NCI-H146 treated with DMSO at 0.1 percent for 48 hours (cell line): ENCODE results near the gene BRPF1.
A peak's percentile ranks its signal among the peaks of the same experiment; 100 is the strongest.

Experiments used
- DNase-seq: peaks from one replicate; lab custom pipeline; 2025; ENCODE audit not compliant: unreplicated experiment; lab: John Stamatoyannopoulos, UW

BRPF1 gene

GRCh38 chr3:9703240-9703639 lies 28.3 kb upstream of the BRPF1 start:
- no peak for DNase-seq

DNA sequence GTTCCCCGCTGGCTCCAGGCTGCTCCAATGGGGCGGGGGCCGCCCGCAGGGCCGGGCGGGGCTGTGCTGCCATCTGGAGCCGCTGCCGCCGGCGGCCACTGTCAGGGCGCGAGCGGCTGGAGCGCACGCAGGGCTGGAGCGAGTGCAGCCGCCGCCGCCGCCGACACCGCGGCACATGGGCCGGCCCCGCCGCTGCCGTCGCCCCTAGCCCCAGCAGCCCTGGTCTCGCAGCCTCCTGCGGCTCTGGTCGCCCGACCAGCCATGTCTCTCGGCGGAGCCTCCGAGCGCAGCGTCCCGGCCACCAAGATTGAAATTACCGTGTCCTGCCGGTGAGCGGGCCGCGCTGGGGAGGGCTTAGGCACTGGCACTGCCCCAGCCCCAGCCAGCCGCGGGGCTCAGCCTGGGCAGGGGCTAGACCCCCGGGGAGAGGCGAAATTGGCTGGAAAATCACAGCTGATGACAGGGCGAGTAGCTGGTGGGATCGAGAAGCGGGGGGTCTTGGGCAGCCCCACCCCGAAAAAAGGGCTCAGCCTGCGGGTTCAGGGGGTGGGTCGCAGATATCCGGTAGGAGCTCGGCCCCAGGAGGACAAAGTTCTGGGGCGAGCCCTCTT lies 27.7 kb upstream of the BRPF1 start, which contains the start of gene CPNE9:
TSS of gene CPNE9 (plus strand) at position 98 of the 611 bp plus-strand sequence. CDS start at position 262, 164 bp downstream.
- no peak for DNase-seq

GRCh38 chr3:9704347-9705322 lies 26.9 kb upstream of the BRPF1 start:
- peak; percentile 33 for DNase-seq

GRCh38 chr3:9710174-9710739 lies 21.3 kb upstream of the BRPF1 start:
- DNase-seq = no peak

DNA sequence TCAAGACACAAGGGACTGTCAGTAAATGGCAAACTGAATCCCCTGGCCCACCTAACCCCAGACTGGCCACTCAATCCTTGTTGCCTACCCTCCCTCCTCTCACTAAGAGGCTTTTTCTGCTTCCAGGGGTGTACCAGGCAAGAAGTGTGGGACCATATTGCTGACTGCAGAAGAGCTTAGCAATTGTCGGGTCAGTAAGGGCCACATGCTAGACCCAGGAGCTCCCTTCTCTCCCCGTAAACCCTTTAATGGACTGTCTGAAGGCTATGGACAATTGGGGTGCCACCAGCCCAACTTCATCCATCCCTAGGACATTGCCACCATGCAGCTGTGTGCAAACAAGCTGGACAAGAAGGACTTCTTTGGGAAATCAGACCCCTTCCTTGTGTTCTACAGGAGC lies 19.1 kb upstream of the BRPF1 start:
- no peak for DNase-seq

- no peak for DNase-seq
Observed at GRCh38 chr3:9713142-9713541, 18.4 kb upstream of the BRPF1 start.

DNA sequence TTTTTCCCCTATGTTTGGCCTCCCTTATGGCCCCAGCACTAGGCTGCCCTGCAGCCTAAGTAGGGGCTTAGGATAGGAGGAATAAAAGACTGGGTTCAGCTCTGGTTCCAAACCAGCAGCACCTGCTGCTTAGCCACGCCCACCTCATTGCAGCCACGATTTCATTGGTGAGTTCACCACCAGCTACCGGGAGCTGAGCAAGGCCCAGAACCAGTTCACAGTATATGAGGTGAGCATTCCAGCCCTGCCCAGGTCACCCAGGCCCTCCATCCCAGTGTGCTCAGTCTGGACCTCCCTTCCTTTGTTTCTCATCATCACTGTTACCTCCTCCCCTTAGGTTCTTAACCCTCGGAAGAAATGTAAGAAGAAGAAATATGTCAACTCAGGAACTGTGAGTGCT lies 16.4 kb upstream of the BRPF1 start:
- DNase-seq = no peak

GRCh38 chr3:9715764-9716437 lies 15.6 kb upstream of the BRPF1 start:
- DNase-seq = no peak

DNA sequence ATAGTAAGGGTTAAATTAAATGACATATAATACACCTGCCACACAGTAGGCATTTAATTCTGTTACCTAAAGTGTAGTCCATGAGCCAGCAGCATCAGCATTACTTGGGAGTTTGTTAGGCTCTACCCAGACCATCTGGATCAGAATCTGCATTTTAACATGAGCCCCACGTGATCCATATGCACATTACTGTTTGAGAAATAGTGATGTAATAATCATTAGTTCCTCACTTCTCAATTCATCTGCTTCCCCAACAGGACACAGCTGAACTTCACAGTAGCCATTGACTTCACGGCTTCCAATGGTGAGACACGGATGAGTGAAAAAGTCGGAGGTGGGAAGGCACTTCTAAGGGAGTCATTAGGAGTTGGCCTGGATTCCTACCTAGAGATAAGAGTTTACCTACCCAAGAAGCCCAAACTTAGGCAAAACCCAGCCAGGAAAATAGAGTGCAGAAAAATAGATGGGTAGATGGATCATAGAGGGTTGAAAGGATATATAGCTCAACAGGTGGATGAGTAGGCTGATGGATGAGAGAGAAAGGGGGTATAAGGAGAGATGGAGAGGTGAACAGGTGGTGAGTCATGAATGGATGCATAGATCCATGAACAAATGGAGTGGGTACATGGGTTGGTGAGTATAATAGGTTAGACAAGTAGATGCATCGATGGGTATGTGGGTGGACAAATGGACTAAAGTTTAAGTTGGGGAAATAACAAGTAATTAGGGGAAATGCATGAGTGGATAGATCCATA lies 14.6 kb upstream of the BRPF1 start:
- no peak for DNase-seq

GRCh38 chr3:9717563-9717962 lies 14.0 kb upstream of the BRPF1 start:
- DNase-seq = no peak

DNA sequence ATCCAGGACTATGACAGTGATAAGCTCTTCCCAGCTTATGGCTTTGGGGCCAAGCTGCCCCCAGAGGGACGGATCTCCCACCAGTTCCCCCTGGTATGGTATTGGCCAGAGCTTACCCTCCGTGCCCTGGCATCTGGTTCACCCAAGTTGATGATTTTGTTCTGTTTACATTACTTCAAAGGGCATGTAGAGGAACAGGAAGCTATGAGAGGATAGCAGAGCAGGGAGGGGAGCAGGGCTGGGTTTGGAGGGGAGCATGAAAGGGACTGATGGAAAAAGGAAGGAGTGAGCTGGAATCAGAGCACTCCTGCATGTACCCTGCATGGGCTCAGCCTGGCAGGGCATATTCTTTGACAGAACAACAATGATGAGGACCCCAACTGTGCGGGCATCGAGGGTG lies 13.4 kb upstream of the BRPF1 start:
- no peak for DNase-seq

DNA sequence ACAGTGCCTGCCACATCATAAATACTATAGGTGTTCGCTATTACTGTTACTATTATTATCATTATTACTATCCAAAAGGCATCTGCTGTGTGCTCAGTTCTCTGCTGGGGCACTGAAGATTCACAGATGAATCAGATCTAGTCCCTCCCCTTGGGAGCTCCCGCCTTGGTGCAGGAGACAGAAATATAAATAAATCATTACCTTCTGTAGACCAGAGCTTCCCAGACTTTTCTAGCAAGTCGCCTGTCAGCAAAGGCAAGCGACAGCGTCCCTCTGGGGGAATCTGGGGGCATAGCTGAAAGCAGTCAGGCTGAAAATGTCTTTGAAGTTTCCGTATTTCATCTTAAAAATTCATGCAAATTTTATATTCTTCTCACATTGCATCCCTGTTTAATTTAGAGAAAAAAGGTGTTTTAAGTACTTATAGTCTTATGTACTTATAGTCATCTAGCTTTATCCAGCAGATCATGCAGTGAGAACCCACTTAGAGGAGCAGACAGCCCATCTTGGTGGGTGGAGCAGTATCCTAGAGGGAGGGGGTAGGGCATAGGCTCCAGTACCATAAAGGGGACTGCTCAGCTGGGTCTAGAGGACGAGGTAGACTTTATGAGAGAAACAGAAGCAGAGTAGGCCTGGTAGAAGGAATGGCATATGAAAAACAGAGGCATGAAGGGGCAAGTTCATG lies 10.4 kb upstream of the BRPF1 start:
- no peak for DNase-seq

- no peak for DNase-seq
Observed at GRCh38 chr3:9721700-9722060, 9.9 kb upstream of the BRPF1 start.

- no peak for DNase-seq
Observed at GRCh38 chr3:9725775-9726515, 5.6 kb upstream of the BRPF1 start.

DNA sequence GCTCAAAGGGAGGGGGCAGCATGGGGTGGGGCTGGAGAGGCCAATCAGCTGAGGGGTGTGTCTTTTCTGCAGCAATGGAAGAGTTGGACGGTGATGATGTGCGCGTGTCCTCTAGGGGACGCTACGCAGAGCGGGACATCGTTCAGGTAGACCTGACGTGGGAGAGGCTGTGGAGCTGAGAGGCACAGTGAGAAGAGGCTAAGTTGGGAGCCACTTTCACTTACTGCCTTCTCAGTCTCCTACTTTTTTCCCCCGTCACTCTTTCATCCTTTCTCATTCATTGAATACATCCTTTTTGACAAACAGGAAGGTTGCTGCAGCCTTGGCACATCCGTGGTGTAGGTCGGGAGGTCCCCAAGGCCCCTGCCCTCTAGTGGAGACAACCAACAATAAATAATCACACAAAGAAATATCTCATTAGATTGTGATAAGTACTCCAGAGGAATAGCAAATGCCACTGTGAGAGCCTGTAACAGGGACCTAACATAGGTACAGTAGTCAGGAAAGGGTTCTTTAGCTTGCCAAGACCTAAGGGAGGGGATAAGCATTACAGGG lies 4.4 kb upstream of the BRPF1 start:
- peak; percentile 17 for DNase-seq

- no peak for DNase-seq
Observed at GRCh38 chr3:9727743-9728142, 3.8 kb upstream of the BRPF1 start.

GRCh38 chr3:9729419-9729818 lies 2.1 kb upstream of the BRPF1 start:
- DNase-seq = no peak

DNA sequence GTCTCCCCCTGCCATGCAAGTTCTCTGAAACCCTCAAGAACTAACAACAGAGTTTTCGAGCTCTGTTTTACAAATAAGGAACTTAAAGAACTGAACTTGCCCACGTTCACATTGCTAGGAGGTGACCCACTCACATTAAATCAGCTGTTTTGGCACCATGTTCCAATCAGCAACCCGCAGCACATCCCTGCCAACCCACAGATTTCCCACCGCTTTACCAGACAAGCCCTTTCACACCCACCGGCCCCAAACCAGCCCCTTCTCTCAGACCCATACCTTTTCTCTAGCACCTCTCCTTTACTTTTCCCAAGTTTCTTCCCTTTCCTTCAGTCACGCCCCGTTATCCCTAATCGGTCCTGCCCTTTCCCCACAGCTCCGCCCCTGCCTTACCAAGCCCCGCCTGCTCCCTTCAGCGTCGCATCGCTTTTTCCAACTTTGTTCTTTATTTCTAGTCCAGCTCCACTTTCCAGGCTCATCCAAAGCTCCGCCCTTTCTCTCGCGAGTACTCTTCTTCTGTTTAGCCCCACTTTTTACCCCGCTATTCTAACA lies 804 bp upstream of the BRPF1 start:
- DNase-seq = peak; percentile 78
